IPS-18c (cell line): ENCODE results near the gene HSBP1L1.

Source experiments
- H3K4me3 ChIP-seq: 2 replicates; pipeline ENCODE4 v1.7.0; 2013; ENCODE audit warnings: low read depth, mild to moderate bottlenecking, low read length, moderate library complexity; ENCODE audit not compliant: insufficient read depth
- H3K9me3 ChIP-seq: one replicate; pipeline ENCODE4 v1.6.1; 2013; ENCODE audit warnings: mild to moderate bottlenecking, low read length, moderate library complexity; ENCODE audit not compliant: control insufficient read depth, insufficient read depth

Gene HSBP1L1

GRCh38 chr18:79964330-79965118, at the start of gene HSBP1L1:
TSS of gene HSBP1L1 (plus strand) at chr18:79964643. CDS start at chr18:79964736, 93 bp downstream.
- peak within 1 kb of the TSS; percentile 40; the same call in 1 of the 2 replicates for H3K4me3 ChIP-seq
- no peaks in the 10 kb centered on the region for H3K9me3 ChIP-seq

- H3K4me3 ChIP-seq: no peak overlapping the region
- peaks cover 2% of the 10 kb centered on the region for H3K9me3 ChIP-seq
Observed at GRCh38 chr18:79915161-79916127, 49.0 kb upstream of the HSBP1L1 start.

GRCh38 chr18:79916128-79916494, 48.3 kb upstream of the HSBP1L1 start:
- Histone ChIP-seq H3K9me3 (peaks cover 2% of the 10 kb centered on the region), H3K4me3 (no peak overlapping the region)

GRCh38 chr18:79916546-79917168, 47.8 kb upstream of the HSBP1L1 start:
- Histone ChIP-seq H3K4me3 (no peak overlapping the region), H3K9me3 (no peaks in the 10 kb centered on the region)

DNA sequence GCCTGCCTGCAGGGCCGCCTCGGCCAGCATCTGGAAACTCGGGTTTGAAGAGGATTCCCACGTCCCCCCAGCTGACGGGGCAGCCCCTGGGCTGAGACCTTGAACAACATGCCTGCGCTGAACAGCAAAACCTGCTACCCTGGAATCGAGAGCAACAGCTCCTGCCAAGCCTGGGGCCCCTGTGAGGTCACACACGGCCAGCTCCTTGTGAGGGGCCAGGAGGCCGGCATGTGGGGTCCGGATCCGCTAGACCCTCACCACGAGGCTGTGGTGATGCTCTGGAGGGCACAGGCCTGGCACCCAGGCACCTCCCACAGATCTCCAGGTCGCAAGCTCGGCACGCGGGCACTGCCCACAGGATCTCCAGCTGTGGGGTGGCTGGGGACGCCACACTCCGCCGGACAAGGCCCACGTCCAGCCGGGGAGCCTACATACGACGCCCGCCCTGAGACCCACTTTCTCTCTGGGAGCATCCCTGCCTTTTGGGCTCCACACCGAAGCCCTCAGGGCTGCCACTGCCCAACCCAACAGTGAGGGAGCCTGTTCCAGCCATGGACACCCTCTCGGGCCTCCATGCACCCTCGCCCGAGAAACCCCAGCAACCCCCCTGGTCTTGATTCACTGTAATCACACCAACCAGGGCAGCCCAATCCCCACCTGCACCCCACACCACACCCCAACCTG, 47.1 kb upstream of the HSBP1L1 start:
- no peak overlapping the region for H3K4me3 ChIP-seq
- H3K9me3 ChIP-seq: no peaks in the 10 kb centered on the region

- Histone ChIP-seq H3K4me3 (no peak overlapping the region), H3K9me3 (no peaks in the 10 kb centered on the region)
Observed at GRCh38 chr18:79917853-79918614, 46.4 kb upstream of the HSBP1L1 start.

- no peaks in the 10 kb centered on the region for H3K9me3 ChIP-seq
- no peak overlapping the region for H3K4me3 ChIP-seq
Observed at GRCh38 chr18:79918615-79919011, 45.8 kb upstream of the HSBP1L1 start.

GRCh38 chr18:79919089-79919488, 45.4 kb upstream of the HSBP1L1 start:
- Histone ChIP-seq H3K4me3 (no peak overlapping the region), H3K9me3 (no peaks in the 10 kb centered on the region)

DNA sequence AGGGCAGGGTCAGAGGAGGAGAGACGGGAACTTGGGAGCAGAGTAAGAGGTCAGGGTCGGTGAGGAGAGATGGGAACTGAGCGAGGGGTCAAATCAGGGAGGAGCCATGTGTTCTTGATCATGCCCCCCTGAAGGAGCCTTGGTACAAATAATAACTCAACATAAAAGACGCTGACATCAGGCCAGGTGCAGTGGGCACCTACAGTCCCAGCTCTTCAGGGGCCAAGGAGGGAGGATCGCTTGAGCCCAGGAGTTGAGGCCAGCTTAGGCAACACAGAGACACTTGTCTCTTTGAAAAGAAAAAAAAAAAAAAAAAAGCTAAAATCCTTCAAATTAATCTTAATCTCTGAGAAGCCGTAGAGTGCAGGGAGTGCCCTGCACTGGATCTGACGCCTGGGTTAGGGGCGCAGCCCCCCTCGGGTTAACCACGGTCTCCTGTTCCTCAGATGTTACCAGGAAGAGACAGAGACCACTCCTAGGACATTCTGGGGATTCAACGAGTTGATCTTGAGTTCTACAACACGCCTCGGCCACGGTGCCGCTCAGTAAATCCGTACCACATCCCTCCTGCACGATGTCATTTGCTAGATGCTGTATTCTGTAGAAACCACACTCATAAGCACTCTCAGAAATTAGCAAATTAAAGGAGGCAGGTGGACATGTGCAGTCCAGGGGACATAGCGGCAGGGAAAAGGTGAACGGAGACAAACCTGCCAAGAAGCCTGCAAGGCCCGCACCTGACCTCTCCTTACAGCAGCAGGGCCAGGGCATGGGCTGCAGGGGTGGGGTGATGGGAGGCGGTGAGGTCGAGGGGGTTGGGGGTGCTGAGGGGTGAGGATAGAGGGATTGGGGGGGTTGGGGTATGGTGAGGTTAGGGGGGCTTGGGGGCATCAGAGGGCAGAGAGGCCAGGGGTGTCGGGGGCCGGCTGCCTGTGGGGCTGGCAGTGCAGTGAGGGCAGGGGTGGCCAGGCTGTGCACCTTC, 42.2 kb upstream of the HSBP1L1 start:
- Histone ChIP-seq H3K9me3 (no peaks in the 10 kb centered on the region), H3K4me3 (no peak overlapping the region)

DNA sequence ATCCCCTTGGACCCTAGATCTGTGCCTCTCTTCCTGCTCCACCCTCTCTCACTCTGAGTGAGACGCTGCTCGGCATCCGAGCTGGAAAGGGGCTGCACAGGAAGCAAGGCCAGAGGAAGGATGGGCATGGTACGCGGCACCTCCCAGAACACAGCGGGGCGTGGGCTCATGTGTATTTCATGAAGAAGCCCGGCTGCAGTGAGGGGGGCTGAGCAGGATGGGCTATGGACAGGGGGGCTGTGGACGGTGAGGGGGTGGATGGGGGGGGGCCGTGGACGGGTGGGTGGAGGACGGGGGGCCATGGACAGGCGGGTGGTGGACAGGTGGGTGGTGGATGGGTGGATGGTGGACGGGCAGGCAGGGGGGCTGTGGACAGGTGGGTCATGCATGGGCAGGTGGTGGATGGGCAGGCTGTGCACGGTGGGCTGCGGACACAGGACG, 41.5 kb upstream of the HSBP1L1 start:
- Histone ChIP-seq H3K4me3 (no peak overlapping the region), H3K9me3 (no peaks in the 10 kb centered on the region)

- no peaks in the 10 kb centered on the region for H3K9me3 ChIP-seq
- H3K4me3 ChIP-seq: no peak overlapping the region
Observed at GRCh38 chr18:79923896-79924585, 40.4 kb upstream of the HSBP1L1 start.

GRCh38 chr18:79924814-79925731, 39.4 kb upstream of the HSBP1L1 start:
- Histone ChIP-seq H3K9me3 (peaks cover 2% of the 10 kb centered on the region), H3K4me3 (no peak overlapping the region)

DNA sequence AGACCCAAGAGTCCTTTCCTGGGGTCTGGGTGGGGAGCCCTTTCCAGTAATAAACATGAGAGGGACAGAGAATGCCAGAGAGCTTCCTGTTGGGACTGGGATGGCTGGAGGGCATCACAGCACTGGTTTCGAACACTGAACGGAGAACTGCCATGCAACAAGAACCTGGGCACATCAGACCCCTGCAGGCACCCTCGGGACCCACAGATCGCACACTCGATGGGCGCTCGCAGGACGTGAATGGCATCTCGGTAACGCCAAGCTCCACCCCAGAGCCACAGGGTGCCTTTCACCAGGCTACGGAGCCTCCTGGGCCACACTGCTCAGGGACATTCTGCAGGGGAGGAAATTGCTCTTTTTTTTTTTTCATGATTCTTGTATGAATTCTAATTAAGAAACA, 38.1 kb upstream of the HSBP1L1 start:
- peaks cover 2% of the 10 kb centered on the region for H3K9me3 ChIP-seq
- H3K4me3 ChIP-seq: no peak overlapping the region
